ENCODE data around the gene RBP5.

Gene RBP5

DNA sequence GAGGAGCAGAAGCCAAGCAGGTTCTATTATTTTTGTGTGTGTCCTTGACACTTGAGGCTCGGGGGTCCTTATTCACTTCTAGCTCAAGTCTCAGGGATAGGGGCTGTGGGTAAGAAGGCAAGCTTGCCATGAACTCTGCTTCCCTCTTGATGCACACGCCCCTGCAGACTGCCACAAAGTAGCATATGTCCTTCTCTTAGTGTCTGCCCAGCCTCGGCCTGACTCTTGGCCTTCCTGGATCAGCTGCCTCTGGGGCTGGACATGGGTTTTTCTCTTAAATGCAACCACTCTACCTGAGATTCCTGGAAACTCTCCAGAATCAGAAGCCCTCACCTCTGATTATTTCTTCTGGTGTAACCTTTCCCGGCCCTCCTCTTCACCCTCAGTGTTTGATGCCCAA lies 32.6 kb upstream of the RBP5 start:
- H3K4me2 ChIP-seq (ENCODE audit: low read length, poor library complexity, severe bottlenecking): no peak overlapping the region
- no peak overlapping the region for H2AFZ ChIP-seq (ENCODE audit: low read depth, low read length)
- no peak overlapping the region for H3K14ac ChIP-seq (ENCODE audit: low read length in 2 of 2)
- no peak overlapping the region for H4K91ac ChIP-seq (ENCODE audit: low read length)
- H3K4me3 ChIP-seq (ENCODE audit: insufficient read depth in 1 of 2, low read depth in 1 of 2, low read length in 2 of 2): no peak overlapping the region
- H3K9me3 ChIP-seq (ENCODE audit: control insufficient read depth, low read length): peaks cover 12% of the 10 kb centered on the region
- H2BK15ac ChIP-seq (ENCODE audit: low read depth, poor library complexity, severe bottlenecking): no peak overlapping the region
- no peak overlapping the region for H2BK12ac ChIP-seq (ENCODE audit: low read length in 2 of 2)
- no peak overlapping the region for H3K18ac ChIP-seq (ENCODE audit: low read depth in 1 of 2, low read length in 2 of 2)
- no peaks in the 10 kb centered on the region for H3K79me1 ChIP-seq (replicated peaks; ENCODE audit: low read length, poor library complexity, severe bottlenecking)
- no peak overlapping the region for H3K23ac ChIP-seq (ENCODE audit: low read length in 2 of 2)
- H2AK5ac ChIP-seq (ENCODE audit: low read length, severe bottlenecking): no peak overlapping the region
- DNase-seq: no peak
- H3K9ac ChIP-seq (ENCODE audit: low read length): no peak overlapping the region
- H4K8ac ChIP-seq (ENCODE audit: low read length): no peak overlapping the region
- no peak overlapping the region for H3K27ac ChIP-seq (ENCODE audit: low read length, poor library complexity, severe bottlenecking)
- no peak overlapping the region for H2BK5ac ChIP-seq (ENCODE audit: low read depth, low read length, poor library complexity, severe bottlenecking)
- no peak overlapping the region for H2BK120ac ChIP-seq (ENCODE audit: low read depth, low read length)
- peaks cover 27 to 34% of the 10 kb centered on the region in 2 experiments for H3K27me3 ChIP-seq (ENCODE audit: control insufficient read depth in 1 of 2, insufficient read depth in 1 of 2, low read length in 2 of 2)
- H3K4ac ChIP-seq (ENCODE audit: low read depth in 1 of 2, low read length in 2 of 2): no peak overlapping the region
- peaks cover 2% of the 10 kb centered on the region for H3K4me1 ChIP-seq (ENCODE audit: control insufficient read depth, insufficient read depth, low read depth, low read length)
- WGBS: 72% methylated on average over 4 of the region's 4 CpGs
- peaks cover 6 to 30% of the 10 kb centered on the region in 2 experiments for H3K36me3 ChIP-seq (ENCODE audit: control insufficient read depth in 1 of 2, insufficient read depth in 2 of 2, low read depth in 1 of 2, low read length in 2 of 2)

DNA sequence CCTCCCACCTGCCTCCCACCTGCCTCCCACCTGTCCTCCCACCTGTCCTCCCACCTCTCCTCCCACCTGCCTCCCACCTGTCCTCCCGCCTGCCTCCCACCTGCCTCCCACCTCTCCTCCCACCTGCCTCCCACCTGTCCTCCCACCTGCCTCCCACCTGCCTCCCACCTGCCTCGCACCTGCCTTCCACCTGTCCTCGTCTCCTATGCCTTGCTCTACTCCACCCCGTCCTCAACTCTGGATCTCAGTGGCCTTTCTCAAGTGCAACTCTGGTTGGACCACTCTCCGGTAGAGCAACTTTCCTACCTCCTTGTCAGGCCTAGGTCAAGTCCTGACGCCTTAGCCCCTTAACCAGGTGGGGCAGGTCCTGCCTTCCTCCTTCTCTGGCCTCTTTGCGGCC lies 31.5 kb upstream of the RBP5 start:
- Histone ChIP-seq H3K9me3 (ENCODE audit: control insufficient read depth, low read length) (peaks cover 3% of the 10 kb centered on the region), H4K91ac (ENCODE audit: low read length) (no peak overlapping the region), H2BK5ac (ENCODE audit: low read depth, low read length, poor library complexity, severe bottlenecking) (no peak overlapping the region), H3K9ac (ENCODE audit: low read length) (no peak overlapping the region), H2BK12ac (ENCODE audit: low read length in 2 of 2) (no peak overlapping the region), H2BK120ac (ENCODE audit: low read depth, low read length) (no peak overlapping the region), H3K36me3 (ENCODE audit: control insufficient read depth in 1 of 2, insufficient read depth in 2 of 2, low read depth in 1 of 2, low read length in 2 of 2) (peaks cover 6 to 42% of the 10 kb centered on the region in 2 experiments), H3K27ac (ENCODE audit: low read length, poor library complexity, severe bottlenecking) (no peak overlapping the region), H3K23ac (ENCODE audit: low read length in 2 of 2) (no peak overlapping the region), H3K14ac (ENCODE audit: low read length in 2 of 2) (no peak overlapping the region), H3K4me1 (ENCODE audit: control insufficient read depth, insufficient read depth, low read depth, low read length) (peaks cover 5% of the 10 kb centered on the region), H3K18ac (ENCODE audit: low read depth in 1 of 2, low read length in 2 of 2) (no peak overlapping the region), H4K8ac (ENCODE audit: low read length) (no peak overlapping the region), H3K27me3 (ENCODE audit: control insufficient read depth in 1 of 2, insufficient read depth in 1 of 2, low read length in 2 of 2) (peaks cover 27 to 30% of the 10 kb centered on the region in 2 experiments), H3K4me2 (ENCODE audit: low read length, poor library complexity, severe bottlenecking) (no peak overlapping the region), H3K4ac (ENCODE audit: low read depth in 1 of 2, low read length in 2 of 2) (no peak overlapping the region), H3K79me1 (replicated peaks; ENCODE audit: low read length, poor library complexity, severe bottlenecking) (no peaks in the 10 kb centered on the region), H3K4me3 (ENCODE audit: insufficient read depth in 1 of 2, low read depth in 1 of 2, low read length in 2 of 2) (no peak overlapping the region), H2AK5ac (ENCODE audit: low read length, severe bottlenecking) (no peak overlapping the region), H2BK15ac (ENCODE audit: low read depth, poor library complexity, severe bottlenecking) (no peak overlapping the region), H2AFZ (ENCODE audit: low read depth, low read length) (no peak overlapping the region)
- 83% methylated on average over 7 of the region's 7 CpGs for WGBS
- no peak for DNase-seq

DNA sequence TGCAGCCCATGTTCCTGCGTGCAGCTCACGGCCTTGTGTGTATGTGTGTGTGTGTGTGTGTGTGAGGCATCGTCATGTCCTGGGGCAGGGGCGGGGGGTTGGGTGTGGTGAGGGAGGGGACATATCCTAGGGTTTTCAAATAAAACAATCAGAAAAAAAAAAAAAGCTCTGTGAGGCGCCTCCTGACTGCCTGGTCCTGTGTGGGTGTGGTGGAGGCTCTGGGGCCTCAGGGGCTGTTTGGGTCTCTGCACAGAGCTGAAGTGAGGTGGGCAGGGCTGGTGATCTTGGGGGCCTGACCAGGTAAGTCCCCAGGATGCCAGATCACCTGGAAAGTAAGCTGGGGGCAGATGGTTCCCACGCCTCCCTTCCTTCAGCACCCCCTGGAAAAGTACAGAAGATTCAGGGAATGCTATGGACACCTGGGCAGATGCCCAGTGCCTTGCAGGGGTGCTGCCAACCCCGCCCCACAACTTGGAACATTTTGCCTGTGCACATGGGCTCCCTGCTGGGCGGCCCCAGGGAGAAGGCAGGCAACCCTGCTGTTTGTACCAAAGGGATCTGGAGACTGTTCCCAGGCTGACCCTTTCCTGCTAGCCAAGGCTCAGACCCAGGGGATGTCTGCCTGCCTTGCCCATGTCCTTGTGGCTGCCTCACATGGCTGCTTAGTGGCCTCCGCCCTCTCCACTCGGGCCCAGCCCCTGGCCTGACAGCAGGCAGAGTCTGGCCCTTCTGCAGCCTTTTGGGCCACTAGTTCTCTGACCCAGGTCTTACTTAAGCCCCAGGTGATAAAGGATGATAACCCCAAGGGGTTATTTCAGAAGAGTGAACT lies 30.3 kb upstream of the RBP5 start:
- Histone ChIP-seq H3K79me1 (replicated peaks; ENCODE audit: low read length, poor library complexity, severe bottlenecking) (no peaks in the 10 kb centered on the region), H3K4me3 (ENCODE audit: insufficient read depth in 1 of 2, low read depth in 1 of 2, low read length in 2 of 2) (no peak overlapping the region), H4K91ac (ENCODE audit: low read length) (no peak overlapping the region), H3K4me2 (ENCODE audit: low read length, poor library complexity, severe bottlenecking) (no peak overlapping the region), H2AFZ (ENCODE audit: low read depth, low read length) (no peak overlapping the region), H2AK5ac (ENCODE audit: low read length, severe bottlenecking) (no peak overlapping the region), H3K9me3 (ENCODE audit: control insufficient read depth, low read length) (no peaks in the 10 kb centered on the region), H3K14ac (ENCODE audit: low read length in 2 of 2) (no peak overlapping the region), H2BK120ac (ENCODE audit: low read depth, low read length) (no peak overlapping the region), H3K9ac (ENCODE audit: low read length) (no peak overlapping the region), H3K18ac (ENCODE audit: low read depth in 1 of 2, low read length in 2 of 2) (no peak overlapping the region), H2BK15ac (ENCODE audit: low read depth, poor library complexity, severe bottlenecking) (no peak overlapping the region), H3K27me3 (ENCODE audit: control insufficient read depth in 1 of 2, insufficient read depth in 1 of 2, low read length in 2 of 2) (peaks cover 27% of the 10 kb centered on the region in 2 experiments), H3K36me3 (ENCODE audit: control insufficient read depth in 1 of 2, insufficient read depth in 2 of 2, low read depth in 1 of 2, low read length in 2 of 2) (peaks cover 11 to 44% of the 10 kb centered on the region in 2 experiments), H3K23ac (ENCODE audit: low read length in 2 of 2) (no peak overlapping the region), H2BK12ac (ENCODE audit: low read length in 2 of 2) (no peak overlapping the region), H3K4me1 (ENCODE audit: control insufficient read depth, insufficient read depth, low read depth, low read length) (peaks cover 5% of the 10 kb centered on the region), H3K27ac (ENCODE audit: low read length, poor library complexity, severe bottlenecking) (no peak overlapping the region), H2BK5ac (ENCODE audit: low read depth, low read length, poor library complexity, severe bottlenecking) (no peak overlapping the region), H4K8ac (ENCODE audit: low read length) (no peak overlapping the region), H3K4ac (ENCODE audit: low read depth in 1 of 2, low read length in 2 of 2) (no peak overlapping the region)
- DNase-seq: no peak
- WGBS: 77% methylated on average over 10 of the region's 10 CpGs

DNA sequence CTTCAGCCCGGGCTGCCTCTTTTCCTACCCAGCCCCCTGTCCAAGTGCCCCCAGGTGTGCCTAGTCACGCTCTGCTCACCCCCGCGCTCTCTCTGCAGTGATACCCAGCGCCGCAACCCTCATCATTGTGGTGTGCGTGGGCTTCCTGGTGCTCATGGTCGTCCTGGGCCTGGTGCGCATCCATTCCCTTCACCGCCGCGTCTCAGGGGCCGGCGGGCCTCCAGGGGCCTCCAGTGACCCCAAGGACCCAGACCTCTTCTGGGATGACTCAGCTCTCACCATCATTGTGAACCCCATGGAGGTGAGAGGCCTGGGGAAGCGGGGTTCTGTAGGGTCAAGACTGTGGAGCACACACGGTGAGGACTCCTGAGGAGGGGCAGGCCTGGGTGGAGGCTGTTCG lies 28.7 kb upstream of the RBP5 start:
- no peak overlapping the region for H4K8ac ChIP-seq (ENCODE audit: low read length)

More for the DNA sequence above, 28.7 kb upstream of the RBP5 start:
- H3K23ac ChIP-seq (ENCODE audit: low read length in 2 of 2): no peak overlapping the region
- no peak overlapping the region for H2AK5ac ChIP-seq (ENCODE audit: low read length, severe bottlenecking)
- no peak overlapping the region for H3K27ac ChIP-seq (ENCODE audit: low read length, poor library complexity, severe bottlenecking)
- H3K27me3 ChIP-seq (ENCODE audit: control insufficient read depth in 1 of 2, insufficient read depth in 1 of 2, low read length in 2 of 2): peaks cover 12 to 15% of the 10 kb centered on the region in 2 experiments
- no peak overlapping the region for H2BK15ac ChIP-seq (ENCODE audit: low read depth, poor library complexity, severe bottlenecking)
- H3K4me1 ChIP-seq (ENCODE audit: control insufficient read depth, insufficient read depth, low read depth, low read length): peaks cover 5% of the 10 kb centered on the region
- H3K9ac ChIP-seq (ENCODE audit: low read length): no peak overlapping the region
- no peak overlapping the region for H3K4ac ChIP-seq (ENCODE audit: low read depth in 1 of 2, low read length in 2 of 2)
- no peak overlapping the region for H2BK12ac ChIP-seq (ENCODE audit: low read length in 2 of 2)
- H2BK5ac ChIP-seq (ENCODE audit: low read depth, low read length, poor library complexity, severe bottlenecking): no peak overlapping the region
- no peak overlapping the region for H3K4me3 ChIP-seq (ENCODE audit: insufficient read depth in 1 of 2, low read depth in 1 of 2, low read length in 2 of 2)
- H4K91ac ChIP-seq (ENCODE audit: low read length): no peak overlapping the region
- H2BK120ac ChIP-seq (ENCODE audit: low read depth, low read length): no peak overlapping the region
- H3K18ac ChIP-seq (ENCODE audit: low read depth in 1 of 2, low read length in 2 of 2): no peak overlapping the region
- no peaks in the 10 kb centered on the region for H3K9me3 ChIP-seq (ENCODE audit: control insufficient read depth, low read length)
- H3K4me2 ChIP-seq (ENCODE audit: low read length, poor library complexity, severe bottlenecking): no peak overlapping the region
- no peak for DNase-seq
- no peak overlapping the region for H2AFZ ChIP-seq (ENCODE audit: low read depth, low read length)
- 94% methylated on average over 16 of the region's 17 CpGs for WGBS
- H3K36me3 ChIP-seq (ENCODE audit: control insufficient read depth in 1 of 2, insufficient read depth in 2 of 2, low read depth in 1 of 2, low read length in 2 of 2): peaks cover 25 to 49% of the 10 kb centered on the region in 2 experiments
- H3K79me1 ChIP-seq (replicated peaks; ENCODE audit: low read length, poor library complexity, severe bottlenecking): no peaks in the 10 kb centered on the region
- no peak overlapping the region for H3K14ac ChIP-seq (ENCODE audit: low read length in 2 of 2)

Data from mesenchymal stem cell (in vitro differentiated cells and primary cell).